Activated T-cell treated with anti-CD3 and anti-CD28 coated beads, Interleukin-2, amount 50 U/mL, for 72 hours (primary cell): ENCODE data around the gene SMURF1. TPM values are rescaled to one million over a fixed set of nuclear protein-coding genes. Genes with fewer than 3 reads are reported as not detected.

Experiments
- ATAC-seq, 2 donors: fragments of 150-1000 bp; cut with Tn5 transposase; replicated peaks in 1 of 2; 2 replicates each; pipeline ENCODE4 v1.10.0; 2021; ENCODE audit warnings: moderate library complexity in 2 of 2, mild to moderate bottlenecking in 1 of 2
- DNase-seq, 2 donors: peaks; one replicate each; pipeline ENCODE4 v3.0.0; 2021 to 2022; ENCODE audit warnings: mixed read lengths in 1 of 2
- H3K27ac Mint-ChIP-seq: one replicate; pipeline ENCODE4 v1.8.0; 2022; ENCODE audit warnings: mild to moderate bottlenecking, moderate library complexity, mixed read lengths
- H3K27me3 Mint-ChIP-seq: one replicate; pipeline ENCODE4 v1.8.0; 2022; ENCODE audit warnings: low read depth, mixed read lengths
- H3K36me3 Mint-ChIP-seq, 2 donors: one replicate each; pipeline ENCODE4 v1.8.0; 2022; ENCODE audit warnings: mixed read lengths in 2 of 2, mild to moderate bottlenecking in 1 of 2; ENCODE audit not compliant: insufficient read depth in 2 of 2
- H3K4me1 Mint-ChIP-seq: one replicate; pipeline ENCODE4 v1.8.0; 2022; ENCODE audit warnings: low read depth, mixed read lengths
- H3K4me3 Mint-ChIP-seq, 2 donors: one replicate each; pipeline ENCODE4 v1.8.0; 2022; ENCODE audit warnings: mild to moderate bottlenecking in 2 of 2, mixed read lengths in 2 of 2, moderate library complexity in 2 of 2
- H3K9me3 Mint-ChIP-seq, 2 donors: one replicate each; pipeline ENCODE4 v1.8.0; 2022; ENCODE audit warnings: mixed read lengths in 2 of 2
- total RNA-seq, 2 donors: library from RNA; stranded (reverse); gene quantifications; one replicate each; pipeline ENCODE4 v1.2.3, GENCODE V29; 2022

SMURF1 gene
- total RNA-seq, 2 donors from 2014 or later = 15.9 to 18.8 TPM

- peak overlapping the region; percentile 15 for H3K27ac Mint-ChIP-seq
Measured at GRCh38 chr7:99041526-99041925, 102.4 kb downstream of the SMURF1 start.

GRCh38 chr7:99040104-99040958, 103.6 kb downstream of the SMURF1 start:
- Mint-ChIP-seq H3K36me3 (peaks cover 14 to 15% of the 10 kb centered on the region in 2 donors), H3K27ac (peak overlapping the region; percentile 77), H3K4me3 (no peak overlapping the region), H3K4me1 (no peaks in the 10 kb centered on the region), H3K27me3 (no peaks in the 10 kb centered on the region), H3K9me3 (no peaks in the 10 kb centered on the region)
- DNase-seq (peak; percentile 58 to 63), ATAC-seq (peak; percentile 58 to 69)

More at GRCh38 chr7:99041526-99041925, 102.4 kb downstream of the SMURF1 start:
- no peaks in the 10 kb centered on the region for H3K4me1 Mint-ChIP-seq
- H3K36me3 Mint-ChIP-seq = peaks cover 14 to 19% of the 10 kb centered on the region in 2 donors
- H3K9me3 Mint-ChIP-seq = no peaks in the 10 kb centered on the region
- no peak for ATAC-seq
- H3K4me3 Mint-ChIP-seq = no peak overlapping the region
- no peak for DNase-seq
- no peaks in the 10 kb centered on the region for H3K27me3 Mint-ChIP-seq

- no peak for DNase-seq
- Mint-ChIP-seq H3K4me1 (no peaks in the 10 kb centered on the region), H3K27me3 (no peaks in the 10 kb centered on the region), H3K9me3 (no peaks in the 10 kb centered on the region), H3K36me3 (peaks cover 14 to 15% of the 10 kb centered on the region in 2 donors), H3K4me3 (no peak overlapping the region), H3K27ac (no peak overlapping the region)
- no peak for ATAC-seq
Measured at GRCh38 chr7:99039384-99039891, 104.5 kb downstream of the SMURF1 start.

- ATAC-seq = no peak
- H3K27ac Mint-ChIP-seq = peak overlapping the region; percentile 15
- H3K4me3 Mint-ChIP-seq = no peak overlapping the region
- H3K36me3 Mint-ChIP-seq = peaks cover 10 to 14% of the 10 kb centered on the region in 2 donors
- no peaks in the 10 kb centered on the region for H3K9me3 Mint-ChIP-seq
- no peaks in the 10 kb centered on the region for H3K27me3 Mint-ChIP-seq
- no peaks in the 10 kb centered on the region for H3K4me1 Mint-ChIP-seq
- no peak for DNase-seq
Measured at GRCh38 chr7:99038086-99038855, 105.6 kb downstream of the SMURF1 start.

GRCh38 chr7:99037327-99037940, 106.5 kb downstream of the SMURF1 start:
- Mint-ChIP-seq H3K9me3 (no peaks in the 10 kb centered on the region), H3K4me3 (no peak overlapping the region), H3K27me3 (no peaks in the 10 kb centered on the region), H3K36me3 (peaks cover 10 to 14% of the 10 kb centered on the region in 2 donors), H3K4me1 (no peaks in the 10 kb centered on the region), H3K27ac (no peak overlapping the region)
- no peak for DNase-seq
- ATAC-seq = no peak

GRCh38 chr7:99036546-99037111, 107.3 kb downstream of the SMURF1 start:
- no peaks in the 10 kb centered on the region for H3K4me1 Mint-ChIP-seq
- no peaks in the 10 kb centered on the region for H3K9me3 Mint-ChIP-seq
- no peak for DNase-seq
- H3K27ac Mint-ChIP-seq = no peak overlapping the region
- ATAC-seq = no peak
- no peak overlapping the region for H3K4me3 Mint-ChIP-seq
- peaks cover 8 to 11% of the 10 kb centered on the region in 2 donors for H3K36me3 Mint-ChIP-seq
- no peaks in the 10 kb centered on the region for H3K27me3 Mint-ChIP-seq

GRCh38 chr7:99035723-99036545, 108.0 kb downstream of the SMURF1 start:
- no peaks in the 10 kb centered on the region for H3K9me3 Mint-ChIP-seq
- H3K27ac Mint-ChIP-seq = no peak overlapping the region
- DNase-seq (no peak), ATAC-seq (no peak)
- H3K4me3 Mint-ChIP-seq = no peak overlapping the region
- H3K27me3 Mint-ChIP-seq = no peaks in the 10 kb centered on the region
- H3K4me1 Mint-ChIP-seq = no peaks in the 10 kb centered on the region
- peaks cover 10 to 13% of the 10 kb centered on the region in 2 donors for H3K36me3 Mint-ChIP-seq

- Mint-ChIP-seq H3K4me1 (no peaks in the 10 kb centered on the region), H3K27ac (no peak overlapping the region), H3K36me3 (peaks cover 7 to 15% of the 10 kb centered on the region in 2 donors), H3K27me3 (no peaks in the 10 kb centered on the region), H3K9me3 (no peaks in the 10 kb centered on the region), H3K4me3 (no peak overlapping the region)
- DNase-seq = no peak
- ATAC-seq = no peak
Measured at GRCh38 chr7:99034932-99035722, 108.8 kb downstream of the SMURF1 start.

GRCh38 chr7:99033765-99034164, 110.1 kb downstream of the SMURF1 start:
- no peak for DNase-seq
- no peak overlapping the region for H3K27ac Mint-ChIP-seq

GRCh38 chr7:99032928-99033327, 111.0 kb downstream of the SMURF1 start:
- Mint-ChIP-seq H3K36me3 (peaks cover 3 to 16% of the 10 kb centered on the region in 2 donors), H3K4me3 (no peak overlapping the region), H3K4me1 (no peaks in the 10 kb centered on the region), H3K27me3 (no peaks in the 10 kb centered on the region), H3K27ac (no peak overlapping the region), H3K9me3 (no peaks in the 10 kb centered on the region)
- ATAC-seq (no peak), DNase-seq (no peak)

More at GRCh38 chr7:99033765-99034164, 110.1 kb downstream of the SMURF1 start:
- no peaks in the 10 kb centered on the region for H3K27me3 Mint-ChIP-seq
- no peaks in the 10 kb centered on the region for H3K9me3 Mint-ChIP-seq
- no peak overlapping the region for H3K4me3 Mint-ChIP-seq
- H3K4me1 Mint-ChIP-seq = no peaks in the 10 kb centered on the region
- H3K36me3 Mint-ChIP-seq = peaks cover 4 to 17% of the 10 kb centered on the region in 2 donors
- no peak for ATAC-seq

GRCh38 chr7:99031496-99031895, 112.4 kb downstream of the SMURF1 start:
- ATAC-seq (no peak), DNase-seq (no peak)
- no peaks in the 10 kb centered on the region for H3K9me3 Mint-ChIP-seq
- H3K27me3 Mint-ChIP-seq = no peaks in the 10 kb centered on the region
- H3K27ac Mint-ChIP-seq = no peak overlapping the region
- peaks cover 5% of the 10 kb centered on the region for H3K4me1 Mint-ChIP-seq
- peaks cover 2 to 19% of the 10 kb centered on the region in 2 donors for H3K36me3 Mint-ChIP-seq
- H3K4me3 Mint-ChIP-seq = no peak overlapping the region
